GM12878 (cell line): ENCODE results near the gene CNGA1. TPM values are rescaled to one million over a fixed set of nuclear protein-coding genes. Genes with fewer than 3 reads are reported as not detected.

ENCODE experiments used
- CREM ChIP-seq: IDR thresholded peaks from 2 replicates; pipeline ENCODE4 v1.6.1; 2014; ENCODE audit warnings: antibody characterized with exemption, low read depth
- CUX1 ChIP-seq: IDR thresholded peaks from 2 replicates; pipeline ENCODE4 v1.6.1; 2012; ENCODE audit warnings: improper control_type of control experiment, low read depth, low read length; ENCODE audit not compliant: insufficient replicate concordance
- MLLT1 ChIP-seq: fragments of 450-650 bp; IDR thresholded peaks from 2 replicates; pipeline ENCODE4 v1.6.1; 2016; ENCODE audit warnings: mild to moderate bottlenecking
- MTA2 ChIP-seq: fragments of 450-650 bp; IDR thresholded peaks from 2 replicates; pipeline ENCODE4 v1.6.1; 2016; ENCODE audit warnings: low read depth, mild to moderate bottlenecking, moderate library complexity
- MYB ChIP-seq: fragments of 150-350 bp; IDR thresholded peaks from 2 replicates; pipeline ENCODE4 v1.6.1; 2014; ENCODE audit warnings: mild to moderate bottlenecking, low read depth, low read length, borderline replicate concordance
- MYC ChIP-seq: IDR thresholded peaks from 2 replicates; pipeline ENCODE4 v1.6.1; 2011; ENCODE audit warnings: mild to moderate bottlenecking, low read length, moderate library complexity, inconsistent platforms; ENCODE audit not compliant: insufficient read depth, insufficient replicate concordance, insufficient read length, severe bottlenecking
- NBN ChIP-seq: fragments of 450-650 bp; IDR thresholded peaks from 2 replicates; pipeline ENCODE4 v1.6.1; 2016
- NR2C2 ChIP-seq: IDR thresholded peaks from 2 replicates; pipeline ENCODE4 v1.6.1; 2011; ENCODE audit warnings: borderline replicate concordance, low read depth; ENCODE audit not compliant: control insufficient read depth, insufficient read length
- PAX8 ChIP-seq: fragments of 450-650 bp; IDR thresholded peaks from 2 replicates; pipeline ENCODE4 v1.6.1; 2017; ENCODE audit warnings: mild to moderate bottlenecking, moderate library complexity
- RBBP5 ChIP-seq: fragments of 200-600 bp; sonication (generic); conservative IDR thresholded peaks from 2 replicates; pipeline ENCODE4 v1.6.1; 2016
- RCOR1 ChIP-seq: conservative IDR thresholded peaks from 2 replicates; pipeline ENCODE4 v1.6.1; 2012; ENCODE audit warnings: low read depth, low read length, improper control_type of control experiment
- RUNX3 ChIP-seq: IDR thresholded peaks from 2 replicates; pipeline ENCODE4 v1.6.1; 2012; ENCODE audit warnings: low read length, inconsistent platforms
- SIN3A ChIP-seq: IDR thresholded peaks from 2 replicates; pipeline ENCODE4 v1.6.1; 2012; ENCODE audit warnings: low read depth, low read length, improper control_type of control experiment
- SMAD1 ChIP-seq: fragments of 450-650 bp; IDR thresholded peaks from 2 replicates; pipeline ENCODE4 v1.6.1; 2018; ENCODE audit warnings: mild to moderate bottlenecking, low read depth; ENCODE audit not compliant: partially characterized antibody
- STAT3 ChIP-seq: IDR thresholded peaks from 2 replicates; pipeline ENCODE4 v1.6.1; 2011; ENCODE audit warnings: low read depth, low read length, improper control_type of control experiment
- TCF12 ChIP-seq: IDR thresholded peaks from 2 replicates; pipeline ENCODE4 v1.6.1; 2011; ENCODE audit warnings: low read depth, mild to moderate bottlenecking, low read length
- YY1 ChIP-seq: IDR thresholded peaks from 2 replicates; pipeline ENCODE4 v1.6.1; 2011; ENCODE audit warnings: low read depth, mild to moderate bottlenecking, low read length
- ZNF217 ChIP-seq: fragments of 450-650 bp; IDR thresholded peaks from 2 replicates; pipeline ENCODE4 v1.6.1; 2017; ENCODE audit warnings: antibody characterized with exemption, mild to moderate bottlenecking
- polyA plus RNA-seq, 11 experiments: library from polyadenylated mRNA; depleted of rRNA in 4 of 11; unstranded in 6 of 11; stranded (reverse) in 5 of 11; fragments of >200 nt; fragmentation: Nextera tagmentation in 4 of 11; fragmentation: Illumina TruSeq in 1 of 11; extraction: Ambion mirVana in 4 of 11; extraction: Trizol in 1 of 11; gene quantifications; 1 replicate in 1 of 11; 2 replicates in 10 of 11; pipeline versions ENCODE4 v1.2.1 to v1.2.3, GENCODE V29; 2011 to 2016; ENCODE audit warnings: inconsistent platforms in 2 of 11, missing spikeins in 2 of 11, low read depth in 1 of 11
- total RNA-seq, 4 experiments: library from RNA; depleted of rRNA in 3 of 4; stranded (reverse); fragments of >200 nt in 3 of 4; fragmentation: Illumina TruSeq in 1 of 4; extraction: Trizol in 1 of 4; gene quantifications; 2 replicates each; pipeline versions ENCODE4 v1.2.1 to v1.2.3, GENCODE V29; 2013 to 2021
- TF ChIP-seq, protein P1 (sequence below): fragments of 450-650 bp; IDR thresholded peaks from 2 replicates; pipeline ENCODE4 v1.6.1; 2016; ENCODE audit warnings: mild to moderate bottlenecking
- TF ChIP-seq, protein P2 (sequence below): fragments of 450-650 bp; IDR thresholded peaks from 2 replicates; pipeline ENCODE4 v1.6.1; 2018; ENCODE audit warnings: borderline replicate concordance, mild to moderate bottlenecking; ENCODE audit not compliant: partially characterized antibody

CNGA1 gene
- total and polyA plus RNA-seq, 10 of the 15 experiments (the other 5 are each of a cell fraction or from before 2014, with no cell fraction given), result 0.38 to 14.2 (median 5.1) TPM

DNA sequence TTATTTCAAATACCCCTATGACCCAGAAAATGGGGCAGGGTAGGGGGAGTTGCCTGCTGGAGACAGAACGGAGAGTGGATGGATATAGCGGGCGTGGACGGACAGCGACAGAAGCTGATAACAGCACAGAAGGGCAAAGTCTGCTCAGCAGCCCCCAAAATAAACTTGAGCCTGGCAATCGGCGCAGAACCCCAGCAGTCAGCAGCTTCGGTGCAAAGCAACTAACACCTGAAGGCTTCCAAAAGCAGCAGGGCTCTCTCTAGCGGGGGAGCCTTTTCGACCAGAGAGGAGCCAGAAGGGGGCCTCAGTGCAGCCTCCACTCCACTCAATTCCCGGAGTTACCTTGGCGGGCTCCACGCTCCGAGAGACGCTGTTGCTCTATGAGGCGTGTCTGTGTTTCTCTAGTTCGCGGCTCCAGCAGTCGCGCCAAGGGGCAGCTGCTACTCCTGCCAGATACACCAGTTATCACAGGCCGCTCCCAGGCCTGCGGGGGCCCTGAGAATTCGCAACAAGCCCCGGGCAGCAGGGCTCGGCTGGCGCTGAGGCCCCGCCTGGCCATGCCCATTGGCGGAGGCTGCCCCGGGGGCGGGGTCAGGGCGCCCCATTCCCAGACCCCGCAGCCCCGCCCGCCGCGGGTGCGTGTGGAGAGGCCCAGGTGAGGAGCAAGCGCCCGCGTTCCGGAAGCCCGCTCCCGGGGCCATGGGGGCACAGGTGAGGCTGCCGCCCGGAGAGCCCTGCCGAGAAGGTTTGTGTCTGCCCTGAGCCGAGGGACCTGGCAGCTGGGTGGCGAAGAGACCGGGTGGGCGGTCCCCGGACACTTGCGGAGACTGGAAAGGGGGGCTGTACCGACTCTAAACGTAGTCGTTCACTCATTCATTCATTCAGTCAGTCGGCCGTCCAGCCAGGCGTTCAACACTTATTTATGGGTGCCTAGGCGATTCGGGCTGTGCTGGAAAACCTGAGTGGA lies at the start of gene CNGA1, which contains the start of gene NIPAL1 (continued):
- TF ChIP-seq MLLT1 (no peak), CUX1 (no peak), ZNF217 (no peak), MTA2 (no peak), MYC (no peak), TCF12 (0 out of 2 replicates have a peak, but pooled peaks have one; percentile 19), CREM (no peak; the same call in 1 of the 2 replicates), SMAD1 (no peak), MYB (no peak), RCOR1 (no peak), RUNX3 (no peak), NR2C2 (no peak), STAT3 (no peak), NBN (no peak), PAX8 (no peak), RBBP5 (no peak), YY1 (0 out of 2 replicates have a peak, but pooled peaks have one; percentile 12), SIN3A (no peak)
- TF ChIP-seq, protein P1, sequence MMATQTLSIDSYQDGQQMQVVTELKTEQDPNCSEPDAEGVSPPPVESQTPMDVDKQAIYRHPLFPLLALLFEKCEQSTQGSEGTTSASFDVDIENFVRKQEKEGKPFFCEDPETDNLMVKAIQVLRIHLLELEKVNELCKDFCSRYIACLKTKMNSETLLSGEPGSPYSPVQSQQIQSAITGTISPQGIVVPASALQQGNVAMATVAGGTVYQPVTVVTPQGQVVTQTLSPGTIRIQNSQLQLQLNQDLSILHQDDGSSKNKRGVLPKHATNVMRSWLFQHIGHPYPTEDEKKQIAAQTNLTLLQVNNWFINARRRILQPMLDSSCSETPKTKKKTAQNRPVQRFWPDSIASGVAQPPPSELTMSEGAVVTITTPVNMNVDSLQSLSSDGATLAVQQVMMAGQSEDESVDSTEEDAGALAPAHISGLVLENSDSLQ, result no peak
- TF ChIP-seq, protein P2, sequence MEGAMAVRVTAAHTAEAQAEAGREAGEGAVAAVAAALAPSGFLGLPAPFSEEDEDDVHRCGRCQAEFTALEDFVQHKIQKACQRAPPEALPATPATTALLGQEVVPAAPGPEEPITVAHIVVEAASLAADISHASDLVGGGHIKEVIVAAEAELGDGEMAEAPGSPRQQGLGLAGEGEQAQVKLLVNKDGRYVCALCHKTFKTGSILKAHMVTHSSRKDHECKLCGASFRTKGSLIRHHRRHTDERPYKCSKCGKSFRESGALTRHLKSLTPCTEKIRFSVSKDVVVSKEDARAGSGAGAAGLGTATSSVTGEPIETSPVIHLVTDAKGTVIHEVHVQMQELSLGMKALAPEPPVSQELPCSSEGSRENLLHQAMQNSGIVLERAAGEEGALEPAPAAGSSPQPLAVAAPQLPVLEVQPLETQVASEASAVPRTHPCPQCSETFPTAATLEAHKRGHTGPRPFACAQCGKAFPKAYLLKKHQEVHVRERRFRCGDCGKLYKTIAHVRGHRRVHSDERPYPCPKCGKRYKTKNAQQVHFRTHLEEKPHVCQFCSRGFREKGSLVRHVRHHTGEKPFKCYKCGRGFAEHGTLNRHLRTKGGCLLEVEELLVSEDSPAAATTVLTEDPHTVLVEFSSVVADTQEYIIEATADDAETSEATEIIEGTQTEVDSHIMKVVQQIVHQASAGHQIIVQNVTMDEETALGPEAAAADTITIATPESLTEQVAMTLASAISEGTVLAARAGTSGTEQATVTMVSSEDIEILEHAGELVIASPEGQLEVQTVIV, result no peak
